Transverse colon (tissue), 3 donors: ENCODE results near the gene ASTE1.

ENCODE experiments used
- POLR2A ChIP-seq: fragments of 450-650 bp; IDR thresholded peaks from one replicate; pipeline ENCODE4 v1.6.1; 2016; ENCODE audit warnings: antibody characterized with exemption, mild to moderate bottlenecking, moderate library complexity
- POLR2AphosphoS5 ChIP-seq, 3 donors: sonication (generic); formaldehyde crosslinking; IDR thresholded peaks; one replicate each; pipeline ENCODE4 v1.6.1; 2016; ENCODE audit warnings: antibody characterized with exemption in 3 of 3

DNA sequence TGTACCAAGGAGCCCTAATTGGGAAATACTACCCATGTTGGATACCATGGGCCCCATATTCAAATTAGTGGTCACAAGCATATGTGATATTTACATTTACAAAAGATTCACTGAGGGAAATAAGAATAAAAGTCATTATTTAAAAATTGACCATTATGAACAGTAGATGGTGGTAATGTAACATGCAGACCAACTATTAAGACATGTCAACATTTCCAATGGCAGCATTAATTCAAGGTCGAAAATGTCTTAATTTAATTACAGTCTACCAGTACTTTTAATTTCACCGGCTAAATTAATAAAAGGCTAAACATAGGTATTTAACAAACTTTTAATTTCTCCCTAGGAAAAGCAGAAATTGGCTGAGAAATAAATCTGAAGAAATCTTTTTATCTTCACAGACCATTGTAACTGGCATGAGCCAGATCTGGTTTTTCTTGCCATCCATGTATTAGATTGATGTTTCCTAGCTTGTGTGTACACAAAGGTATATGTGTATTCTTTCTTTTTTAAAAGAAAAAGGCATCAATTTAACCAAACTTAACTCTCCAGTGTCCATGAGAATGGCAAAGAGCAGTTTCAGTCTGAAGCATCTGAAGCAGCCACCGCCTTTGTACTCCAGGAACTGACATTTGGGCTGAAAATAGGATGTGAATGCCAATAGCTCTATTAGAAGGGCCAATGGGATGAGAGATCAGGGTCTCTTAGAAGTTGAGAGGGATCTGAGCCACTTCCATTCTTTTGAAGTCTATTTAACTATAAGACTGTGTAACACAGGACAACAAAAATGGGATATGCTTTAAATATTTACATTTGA is 26.6 kb upstream of the ASTE1 start:
- TF ChIP-seq POLR2AphosphoS5 (IDR thresholded peaks at IDR 0.05) (no peak), POLR2A (no peak)
